ENCODE results near the gene DGCR6. TPM values are rescaled to one million over a fixed set of nuclear protein-coding genes. Genes with fewer than 3 reads are reported as not detected.

The DGCR6 gene
- total and polyA plus RNA-seq, 2 experiments from 2014 or later = 1.4 to 2.3 TPM

- TF ChIP-seq ZNF462 (CRISPR knock-in tag; IDR thresholded peaks at IDR 0.05) = no peak
- TF ChIP-seq CTCF (conservative IDR thresholded peaks at IDR 0.05; ENCODE audit: low read depth in 2 of 2) = no peak
- TF ChIP-seq JUNB (IDR thresholded peaks at IDR 0.05; ENCODE audit: unreplicated experiment) = no peak
- TF ChIP-seq NANOG (IDR thresholded peaks at IDR 0.05; ENCODE audit: borderline replicate concordance) = no peak
- no peak for TF ChIP-seq POLR2AphosphoS5 (IDR thresholded peaks at IDR 0.05; ENCODE audit: low read depth)
- TF ChIP-seq STAT1 (IDR thresholded peaks at IDR 0.05; ENCODE audit: unreplicated experiment) = no peak
- no peak for TF ChIP-seq ETS1 (IDR thresholded peaks at IDR 0.05)
- no peak for TF ChIP-seq EZH2 (IDR thresholded peaks at IDR 0.05; ENCODE audit: low read depth, unreplicated experiment)
- no peak for TF ChIP-seq ZNF114 (CRISPR knock-in tag; IDR thresholded peaks at IDR 0.05)
Measured at GRCh38 chr22:18929459-18929858, 23.3 kb downstream of the DGCR6 start (continued).

Data from GM23338 (cell line).